ENCODE measurements around the gene OGDHL. TPM values are rescaled to one million over a fixed set of nuclear protein-coding genes. Genes with fewer than 3 reads are reported as not detected.
A peak's percentile ranks its signal among the peaks of the same experiment; 100 is the strongest.

Gene OGDHL
- total and polyA plus RNA-seq, 2 donors (not counting 3 experiments of a cell fraction or from before 2014, with no cell fraction given) = 0.43 to 1.0 TPM

GRCh38 chr10:49690698-49691356 is 71.3 kb downstream of the OGDHL start:
- H3K27me3 ChIP-seq (ENCODE audit: control insufficient read depth in 2 of 2, insufficient read depth in 2 of 2, low read length in 2 of 2) = peaks cover 34 to 59% of the 10 kb centered on the region in 2 experiments
- no peaks in the 10 kb centered on the region for H3K79me2 ChIP-seq (ENCODE audit: control insufficient read depth, insufficient read depth, low read length)
- dilution Hi-C loops (cut with MboI; ENCODE audit: extremely low pct_ligation_motif_present, low sequenced_read_pairs) (no loop called here), intact Hi-C loops (cut with micrococcal nuclease) (no loop called here)
- BruUV-seq (replicated peaks) = no TSS peak
- no peaks in the 10 kb centered on the region for H3K4me1 ChIP-seq (ENCODE audit: control insufficient read depth, extremely low read depth, insufficient read depth, low read length)
- no peak overlapping the region for H2AFZ ChIP-seq (ENCODE audit: low read depth, low read length)
- DNase-seq (ENCODE audit: low read depth, low spot score) (no peak), FAIRE-seq (no peak)
- H3K27ac ChIP-seq (ENCODE audit: insufficient read depth, low read depth, low read length) = no peak overlapping the region
- ChIA-PET CTCF (no interaction called here), POLR2A (no interaction called here)
- no peaks in the 10 kb centered on the region for H3K36me3 ChIP-seq (ENCODE audit: control insufficient read depth in 2 of 2, extremely low read depth in 1 of 2, insufficient read depth in 2 of 2, low read length in 2 of 2)
- TF ChIP-seq POLR2AphosphoS5 (IDR thresholded peaks at IDR 0.05; ENCODE audit: insufficient read depth, low read depth, low read length) (no peak), MYC (IDR thresholded peaks at IDR 0.05; ENCODE audit: low read depth, low read length) (no peak), MAX (IDR thresholded peaks at IDR 0.05; ENCODE audit: insufficient read depth, insufficient read length) (no peak), EZH2 (IDR thresholded peaks at IDR 0.05; ENCODE audit: borderline replicate concordance, low read depth, low read length, severe bottlenecking) (peak; percentile 72), POLR2A (IDR thresholded peaks at IDR 0.05; ENCODE audit: low read depth, low read length) (no peak), FOS (IDR thresholded peaks at IDR 0.05; ENCODE audit: borderline replicate concordance, insufficient read depth, low read length) (no peak), JUN (IDR thresholded peaks at IDR 0.05; ENCODE audit: borderline replicate concordance, insufficient read depth, insufficient read length, low read depth) (no peak)
- H3K9ac ChIP-seq (replicated peaks; ENCODE audit: extremely low read depth, insufficient read depth, low read length) = no peak overlapping the region
- no peaks in the 10 kb centered on the region for H3K9me3 ChIP-seq (replicated peaks; ENCODE audit: control insufficient read depth, insufficient read depth, low read length)
- no peak overlapping the region for H3K4me3 ChIP-seq (replicated peaks in 1 of 3; ENCODE audit: insufficient read depth in 1 of 3, low read depth in 1 of 3, low read length in 3 of 3)
- H3K9me1 ChIP-seq (replicated peaks; ENCODE audit: control insufficient read depth, extremely low read depth, insufficient read depth, low read length) = no peaks in the 10 kb centered on the region
- no peaks in the 10 kb centered on the region for H4K20me1 ChIP-seq (replicated peaks; ENCODE audit: control insufficient read depth, extremely low read depth, insufficient read depth, low read length)
- H3K4me2 ChIP-seq (ENCODE audit: insufficient read depth, low read length) = no peak overlapping the region

- Histone ChIP-seq H3K9ac (replicated peaks; ENCODE audit: extremely low read depth, insufficient read depth, low read length) (no peak overlapping the region), H3K9me1 (replicated peaks; ENCODE audit: control insufficient read depth, extremely low read depth, insufficient read depth, low read length) (no peaks in the 10 kb centered on the region), H2AFZ (ENCODE audit: low read depth, low read length) (no peak overlapping the region), H3K4me2 (ENCODE audit: insufficient read depth, low read length) (no peak overlapping the region), H3K27ac (ENCODE audit: insufficient read depth, low read depth, low read length) (no peak overlapping the region), H3K9me3 (replicated peaks; ENCODE audit: control insufficient read depth, insufficient read depth, low read length) (no peaks in the 10 kb centered on the region), H3K4me1 (ENCODE audit: control insufficient read depth, extremely low read depth, insufficient read depth, low read length) (no peaks in the 10 kb centered on the region), H3K36me3 (ENCODE audit: control insufficient read depth in 2 of 2, extremely low read depth in 1 of 2, insufficient read depth in 2 of 2, low read length in 2 of 2) (no peaks in the 10 kb centered on the region), H3K27me3 (ENCODE audit: control insufficient read depth in 2 of 2, insufficient read depth in 2 of 2, low read length in 2 of 2) (peaks cover 34 to 61% of the 10 kb centered on the region in 2 experiments), H3K4me3 (replicated peaks in 1 of 3; ENCODE audit: insufficient read depth in 1 of 3, low read depth in 1 of 3, low read length in 3 of 3) (no peak overlapping the region), H4K20me1 (replicated peaks; ENCODE audit: control insufficient read depth, extremely low read depth, insufficient read depth, low read length) (no peaks in the 10 kb centered on the region), H3K79me2 (ENCODE audit: control insufficient read depth, insufficient read depth, low read length) (no peaks in the 10 kb centered on the region)
- ChIA-PET POLR2A (no interaction called here), CTCF (no interaction called here)
- dilution Hi-C loops (cut with MboI; ENCODE audit: extremely low pct_ligation_motif_present, low sequenced_read_pairs) (no loop called here), intact Hi-C loops (cut with micrococcal nuclease) (no loop called here)
- no peak for DNase-seq (ENCODE audit: low read depth, low spot score)
- no peak for TF ChIP-seq POLR2AphosphoS5 (IDR thresholded peaks at IDR 0.05; ENCODE audit: insufficient read depth, low read depth, low read length)
- TF ChIP-seq MYC (IDR thresholded peaks at IDR 0.05; ENCODE audit: low read depth, low read length) = no peak
- TF ChIP-seq, protein P1, sequence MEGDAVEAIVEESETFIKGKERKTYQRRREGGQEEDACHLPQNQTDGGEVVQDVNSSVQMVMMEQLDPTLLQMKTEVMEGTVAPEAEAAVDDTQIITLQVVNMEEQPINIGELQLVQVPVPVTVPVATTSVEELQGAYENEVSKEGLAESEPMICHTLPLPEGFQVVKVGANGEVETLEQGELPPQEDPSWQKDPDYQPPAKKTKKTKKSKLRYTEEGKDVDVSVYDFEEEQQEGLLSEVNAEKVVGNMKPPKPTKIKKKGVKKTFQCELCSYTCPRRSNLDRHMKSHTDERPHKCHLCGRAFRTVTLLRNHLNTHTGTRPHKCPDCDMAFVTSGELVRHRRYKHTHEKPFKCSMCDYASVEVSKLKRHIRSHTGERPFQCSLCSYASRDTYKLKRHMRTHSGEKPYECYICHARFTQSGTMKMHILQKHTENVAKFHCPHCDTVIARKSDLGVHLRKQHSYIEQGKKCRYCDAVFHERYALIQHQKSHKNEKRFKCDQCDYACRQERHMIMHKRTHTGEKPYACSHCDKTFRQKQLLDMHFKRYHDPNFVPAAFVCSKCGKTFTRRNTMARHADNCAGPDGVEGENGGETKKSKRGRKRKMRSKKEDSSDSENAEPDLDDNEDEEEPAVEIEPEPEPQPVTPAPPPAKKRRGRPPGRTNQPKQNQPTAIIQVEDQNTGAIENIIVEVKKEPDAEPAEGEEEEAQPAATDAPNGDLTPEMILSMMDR (IDR thresholded peaks at IDR 0.05; ENCODE audit: extremely low read depth in 1 of 2, insufficient read depth in 1 of 2, low read depth in 1 of 2, low read length in 2 of 2) = no peak
- no peak for TF ChIP-seq GATA2 (IDR thresholded peaks at IDR 0.05; ENCODE audit: insufficient read depth, insufficient read length, low read depth, low read length)
- no peak for TF ChIP-seq MAX (IDR thresholded peaks at IDR 0.05; ENCODE audit: insufficient read depth, insufficient read length)
- no peak for TF ChIP-seq FOS (IDR thresholded peaks at IDR 0.05; ENCODE audit: borderline replicate concordance, insufficient read depth, low read length)
- TF ChIP-seq EZH2 (IDR thresholded peaks at IDR 0.05; ENCODE audit: borderline replicate concordance, low read depth, low read length, severe bottlenecking) = no peak
- no peak for TF ChIP-seq JUN (IDR thresholded peaks at IDR 0.05; ENCODE audit: borderline replicate concordance, insufficient read depth, insufficient read length, low read depth)
- TF ChIP-seq POLR2A (IDR thresholded peaks at IDR 0.05; ENCODE audit: low read depth, low read length) = no peak
- BruUV-seq (replicated peaks) = no TSS peak
- FAIRE-seq = no peak
Observed at GRCh38 chr10:49689882-49690510, 72.1 kb downstream of the OGDHL start.
